Keratinocyte (primary cell): ENCODE measurements around the gene IPPK. TPM values are rescaled to one million over a fixed set of nuclear protein-coding genes. Genes with fewer than 3 reads are reported as not detected.

Experiments
- DNase-seq: peaks from one replicate; pipeline ENCODE4 v3.0.0-alpha.2; 2011; ENCODE audit warnings: low read depth, missing footprints, low spot score
- FAIRE-seq: peaks from 2 replicates; lab custom pipeline; 2011; peaks lifted over from hg19 to GRCh38; lab: Jason Lieb, UNC
- H2AFZ ChIP-seq: 2 replicates; pipeline ENCODE4 v1.6.0; 2012; ENCODE audit warnings: low read length, control low read depth, inconsistent platforms; ENCODE audit not compliant: control insufficient read depth
- H3K27ac ChIP-seq: 2 replicates; pipeline ENCODE4 v1.5.1; 2011; ENCODE audit warnings: low read length; ENCODE audit not compliant: control insufficient read depth, insufficient read depth
- H3K27me3 ChIP-seq: 3 replicates; pipeline ENCODE4 v1.6.0; 2011; ENCODE audit warnings: low read length; ENCODE audit not compliant: control insufficient read depth, insufficient read depth; ENCODE audit errors: extremely low read depth
- H3K36me3 ChIP-seq, 2 experiments: 2 replicates in 1 of 2; 3 replicates in 1 of 2; pipeline ENCODE4 v1.5.1; 2011; ENCODE audit warnings: low read length in 2 of 2, mild to moderate bottlenecking in 1 of 2; ENCODE audit not compliant: control insufficient read depth in 2 of 2, insufficient read depth in 2 of 2; ENCODE audit errors: extremely low read depth in 1 of 2
- H3K4me1 ChIP-seq: 3 replicates; pipeline ENCODE4 v1.5.1; 2011; ENCODE audit warnings: low read length; ENCODE audit not compliant: control insufficient read depth, insufficient read depth; ENCODE audit errors: extremely low read depth
- H3K4me2 ChIP-seq: 3 replicates; pipeline ENCODE4 v1.6.0; 2011; ENCODE audit warnings: low read depth, low read length; ENCODE audit not compliant: control insufficient read depth, insufficient read depth; ENCODE audit errors: extremely low read depth
- H3K4me3 ChIP-seq, 3 experiments: fragments of 200-600 bp in 1 of 3; sonication (generic) in 1 of 3; 2 replicates in 2 of 3; 3 replicates in 1 of 3; pipeline ENCODE4 v1.5.1; 2011 to 2016; ENCODE audit warnings: low read length in 3 of 3, mild to moderate bottlenecking in 3 of 3, control low read depth in 2 of 3, inconsistent platforms in 1 of 3, low read depth in 1 of 3, mixed read lengths in 1 of 3, mixed run types in 1 of 3, moderate library complexity in 1 of 3; ENCODE audit not compliant: control insufficient read depth in 2 of 3, insufficient read depth in 2 of 3; ENCODE audit errors: extremely low read depth in 1 of 3
- H3K79me2 ChIP-seq: 2 replicates; pipeline ENCODE4 v1.6.0; 2012; ENCODE audit warnings: low read length; ENCODE audit not compliant: control insufficient read depth, insufficient read depth
- H3K9ac ChIP-seq: 3 replicates; pipeline ENCODE4 v1.6.0; 2011; ENCODE audit warnings: low read length; ENCODE audit not compliant: control insufficient read depth, insufficient read depth; ENCODE audit errors: extremely low read depth
- H3K9me1 ChIP-seq: 3 replicates; pipeline ENCODE4 v1.6.0; 2011; ENCODE audit warnings: low read length; ENCODE audit not compliant: control insufficient read depth, insufficient read depth; ENCODE audit errors: extremely low read depth
- H3K9me3 ChIP-seq: 2 replicates; pipeline ENCODE4 v1.5.1; 2012; ENCODE audit warnings: low read depth, low read length; ENCODE audit not compliant: control insufficient read depth
- H4K20me1 ChIP-seq: 3 replicates; pipeline ENCODE4 v1.6.0; 2011; ENCODE audit warnings: low read length; ENCODE audit not compliant: control insufficient read depth, insufficient read depth; ENCODE audit errors: extremely low read depth
- CTCF ChIP-seq, 3 experiments: IDR thresholded peaks in 1 of 3; conservative IDR thresholded peaks in 1 of 3; optimal IDR thresholded peaks in 1 of 3; 2 replicates in 2 of 3; 3 replicates in 1 of 3; pipeline versions ENCODE3 to v1.5.1; 2011; ENCODE audit warnings: low read length in 3 of 3, mild to moderate bottlenecking in 3 of 3, moderate library complexity in 2 of 3, control low read depth in 1 of 3, inconsistent platforms in 1 of 3; ENCODE audit not compliant: insufficient read depth in 2 of 3; ENCODE audit errors: extremely low read depth in 1 of 3
- EZH2 ChIP-seq: IDR thresholded peaks from one replicate; pipeline ENCODE4 v1.6.1; 2012; ENCODE audit warnings: inconsistent platforms, mild to moderate bottlenecking, low read length, moderate library complexity
- dilution Hi-C: fragments of 300-500 bp; cut with MboI; formaldehyde crosslinking; loops from one replicate; pipeline ENCODE4 v1.7.0; 2020; ENCODE audit warnings: low sequenced_read_pairs; ENCODE audit not compliant: extremely low pct_ligation_motif_present
- polyA plus RNA-seq, 5 experiments: library from polyadenylated mRNA; depleted of rRNA in 3 of 5; stranded (reverse) in 3 of 5; stranded (forward) in 1 of 5; unstranded in 1 of 5; fragments of >200 nt; gene quantifications; 1 replicate in 1 of 5; 2 replicates in 3 of 5; 3 replicates in 1 of 5; pipeline versions ENCODE4 v1.2.1 to v1.2.3, GENCODE V29; 2011 to 2012; ENCODE audit warnings: missing spikeins in 2 of 5, low read depth in 1 of 5, low replicate concordance in 1 of 5

IPPK gene
- polyA plus RNA-seq, 1 donor (not counting 4 experiments of a cell fraction or from before 2014, with no cell fraction given), result 32.4 TPM

GRCh38 chr9:92619601-92620300 lies 50.2 kb downstream of the IPPK start:
- peaks cover 20 to 35% of the 10 kb centered on the region in 2 experiments for H3K36me3 ChIP-seq
- dilution Hi-C loops, result no loop called here
- no peak overlapping the region for H3K4me3 ChIP-seq
- H3K9me3 ChIP-seq, result no peaks in the 10 kb centered on the region
- FAIRE-seq (no peak), DNase-seq (no peak)
- no peaks in the 10 kb centered on the region for H4K20me1 ChIP-seq
- no peak for TF ChIP-seq CTCF (optimal IDR thresholded peaks at IDR 0.05 in 1 of 3, IDR thresholded peaks at IDR 0.05 in 1 of 3, conservative IDR thresholded peaks at IDR 0.05 in 1 of 3; ENCODE audit: extremely low read depth in 1 of 3, insufficient read depth in 2 of 3, low read length in 3 of 3)
- no peak for TF ChIP-seq EZH2
- no peaks in the 10 kb centered on the region for H3K79me2 ChIP-seq
- no peak overlapping the region for H3K4me2 ChIP-seq
- H3K9me1 ChIP-seq, result no peaks in the 10 kb centered on the region
- no peak overlapping the region for H2AFZ ChIP-seq
- H3K4me1 ChIP-seq, result no peaks in the 10 kb centered on the region
- no peak overlapping the region for H3K9ac ChIP-seq
- no peaks in the 10 kb centered on the region for H3K27me3 ChIP-seq
- no peak overlapping the region for H3K27ac ChIP-seq

GRCh38 chr9:92618633-92619225 lies 51.2 kb downstream of the IPPK start:
- Histone ChIP-seq H4K20me1 (no peaks in the 10 kb centered on the region), H3K4me1 (no peaks in the 10 kb centered on the region), H3K4me3 (no peak overlapping the region), H3K4me2 (no peak overlapping the region), H3K27me3 (no peaks in the 10 kb centered on the region), H3K9me1 (no peaks in the 10 kb centered on the region), H3K36me3 (peaks cover 19 to 33% of the 10 kb centered on the region in 2 experiments), H3K9me3 (no peaks in the 10 kb centered on the region), H3K27ac (no peak overlapping the region), H3K9ac (no peak overlapping the region), H3K79me2 (no peaks in the 10 kb centered on the region), H2AFZ (no peak overlapping the region)
- dilution Hi-C loops, result no loop called here
- no peak for TF ChIP-seq CTCF (optimal IDR thresholded peaks at IDR 0.05 in 1 of 3, IDR thresholded peaks at IDR 0.05 in 1 of 3, conservative IDR thresholded peaks at IDR 0.05 in 1 of 3; ENCODE audit: extremely low read depth in 1 of 3, insufficient read depth in 2 of 3, low read length in 3 of 3)
- no peak for TF ChIP-seq EZH2
- no peak for FAIRE-seq
- DNase-seq, result no peak
